Liver (tissue), 9 donors: ENCODE results near the gene DNAH8. TPM values are rescaled to one million over a fixed set of nuclear protein-coding genes. Genes with fewer than 3 reads are reported as not detected.

ENCODE experiments used
- DNase-seq: peaks from one replicate; pipeline ENCODE4 v3.0.0-alpha.2; 2017; ENCODE audit warnings: low spot score
- H3K27ac ChIP-seq, 2 donors: one replicate each; pipeline ENCODE4 v1.7.0; 2013; ENCODE audit warnings: inconsistent platforms in 2 of 2, low read length in 2 of 2, control low read depth in 1 of 2, low read depth in 1 of 2, mild to moderate bottlenecking in 1 of 2
- H3K27me3 ChIP-seq, 4 donors: one replicate each; pipeline versions ENCODE4 v1.6.1 to v1.7.0; 2013; ENCODE audit warnings: low read length in 3 of 4, inconsistent platforms in 1 of 4, mild to moderate bottlenecking in 1 of 4, moderate library complexity in 1 of 4; ENCODE audit not compliant: control insufficient read depth in 4 of 4, insufficient read depth in 4 of 4
- H3K36me3 ChIP-seq, 4 donors: one replicate each; pipeline versions ENCODE4 v1.6.1 to v1.7.0; 2013; ENCODE audit warnings: low read length in 3 of 4, mild to moderate bottlenecking in 3 of 4, low read depth in 1 of 4, moderate library complexity in 1 of 4; ENCODE audit not compliant: control insufficient read depth in 4 of 4, insufficient read depth in 3 of 4
- H3K4me1 ChIP-seq, 4 donors: one replicate each; pipeline versions ENCODE4 v1.6.1 to v1.7.0; 2013; ENCODE audit warnings: low read length in 3 of 4, mild to moderate bottlenecking in 3 of 4, moderate library complexity in 1 of 4; ENCODE audit not compliant: control insufficient read depth in 4 of 4, insufficient read depth in 4 of 4
- H3K4me3 ChIP-seq, 3 donors: one replicate each; pipeline versions ENCODE4 v1.6.1 to v1.7.0; 2013; ENCODE audit warnings: low read length in 3 of 3, control low read depth in 1 of 3, low read depth in 1 of 3, mild to moderate bottlenecking in 1 of 3
- H3K9ac ChIP-seq, 2 donors: one replicate each; pipeline ENCODE4 v1.7.0; 2013; ENCODE audit warnings: low read length in 2 of 2, mild to moderate bottlenecking in 2 of 2, moderate library complexity in 2 of 2, control low read depth in 1 of 2, low read depth in 1 of 2
- H3K9me3 ChIP-seq, 4 donors: one replicate each; pipeline versions ENCODE4 v1.6.1 to v1.7.0; 2013; ENCODE audit warnings: low read length in 3 of 4; ENCODE audit not compliant: control insufficient read depth in 4 of 4
- CTCF ChIP-seq: fragments of 150-350 bp; IDR thresholded peaks from 2 replicates; pipeline ENCODE4 v1.5.1; 2017; ENCODE audit warnings: improper control_type of control experiment, low read depth, low read length; ENCODE audit not compliant: missing input control
- EGR1 ChIP-seq, 2 donors: IDR thresholded peaks; 2 replicates each; pipeline ENCODE4 v1.6.1; 2016 to 2018; ENCODE audit warnings: antibody characterized with exemption in 2 of 2, low read depth in 2 of 2
- FOXA1 ChIP-seq: IDR thresholded peaks from 2 replicates; pipeline ENCODE4 v1.6.1; 2016; ENCODE audit warnings: antibody characterized with exemption
- FOXA2 ChIP-seq: IDR thresholded peaks from 2 replicates; pipeline ENCODE4 v1.6.1; 2016; ENCODE audit warnings: antibody characterized with exemption
- GABPA ChIP-seq, 2 donors: IDR thresholded peaks in 1 of 2; conservative IDR thresholded peaks in 1 of 2; 2 replicates each; pipeline ENCODE4 v1.6.1; 2016; ENCODE audit warnings: antibody characterized with exemption in 2 of 2, mild to moderate bottlenecking in 1 of 2, moderate library complexity in 1 of 2
- HNF4A ChIP-seq, 2 donors: conservative IDR thresholded peaks; 2 replicates each; pipeline ENCODE4 v1.6.1; 2016; ENCODE audit warnings: antibody characterized with exemption in 2 of 2, mild to moderate bottlenecking in 2 of 2
- HNF4G ChIP-seq: IDR thresholded peaks from 2 replicates; pipeline ENCODE4 v1.6.1; 2016; ENCODE audit warnings: antibody characterized with exemption
- MAX ChIP-seq: IDR thresholded peaks from 2 replicates; pipeline ENCODE4 v1.6.1; 2016; ENCODE audit warnings: antibody characterized with exemption
- NR2F2 ChIP-seq: IDR thresholded peaks from 2 replicates; pipeline ENCODE4 v1.6.1; 2016; ENCODE audit warnings: antibody characterized with exemption
- RAD21 ChIP-seq, 2 donors: IDR thresholded peaks; 2 replicates each; pipeline ENCODE4 v1.6.1; 2016; ENCODE audit warnings: antibody characterized with exemption in 2 of 2, mild to moderate bottlenecking in 2 of 2
- REST ChIP-seq: IDR thresholded peaks from 2 replicates; pipeline ENCODE4 v1.6.1; 2016; ENCODE audit warnings: antibody characterized with exemption, mild to moderate bottlenecking
- SP1 ChIP-seq: IDR thresholded peaks from 2 replicates; pipeline ENCODE4 v1.6.1; 2018; ENCODE audit warnings: antibody characterized with exemption, mild to moderate bottlenecking
- TAF1 ChIP-seq: conservative IDR thresholded peaks from 2 replicates; pipeline ENCODE4 v1.6.1; 2016; ENCODE audit warnings: antibody characterized with exemption, mild to moderate bottlenecking
- YY1 ChIP-seq: IDR thresholded peaks from 2 replicates; pipeline ENCODE4 v1.6.1; 2016; ENCODE audit warnings: antibody characterized with exemption, mild to moderate bottlenecking
- ZBTB33 ChIP-seq: IDR thresholded peaks from 2 replicates; pipeline ENCODE4 v1.6.1; 2016; ENCODE audit warnings: antibody characterized with exemption
- WGBS: extraction: QIAGEN DNeasy Blood & Tissue Kit; methylation state at CpG from one replicate; pipeline ENCODE4 v1.1.7; 2013; 5-methylcytosine and 5-hydroxymethylcytosine counted together
- polyA plus RNA-seq, 2 donors: library from polyadenylated mRNA; stranded (reverse) in 1 of 2; unstranded in 1 of 2; fragments of 200-250 nt in 1 of 2; fragments of >200 nt in 1 of 2; fragmentation: Nextera tagmentation in 1 of 2; extraction: Ambion mirVana in 1 of 2; gene quantifications; one replicate each; pipeline versions ENCODE4 v1.2.1 to v1.2.3, GENCODE V29; 2013 to 2015
- total RNA-seq, 2 donors: library from RNA; depleted of rRNA; stranded (reverse); fragments of >200 nt; gene quantifications; one replicate each; pipeline ENCODE4 v1.2.3, GENCODE V29; 2014
- TF ChIP-seq, protein P1 (sequence below): IDR thresholded peaks from 2 replicates; pipeline ENCODE4 v1.6.1; 2016; ENCODE audit warnings: antibody characterized with exemption
- donor health status: healthy.
- donor health status: healthy.
- donor health status: healthy.
- donor health status: healthy.
- donor health status: healthy.

Gene DNAH8
- total and polyA plus RNA-seq, 4 donors, result under 0.01 to 0.05 TPM; not detected in 2

- no peak for TF ChIP-seq GABPA (IDR thresholded peaks at IDR 0.05 in 1 of 2, conservative IDR thresholded peaks at IDR 0.05 in 1 of 2)
- TF ChIP-seq EGR1 (IDR thresholded peaks at IDR 0.05; ENCODE audit: low read depth in 2 of 2), result no peak
- TF ChIP-seq SP1, result no peak
- TF ChIP-seq YY1, result no peak
- TF ChIP-seq MAX, result no peak
- TF ChIP-seq NR2F2, result no peak
- TF ChIP-seq FOXA1, result no peak
- TF ChIP-seq HNF4G, result no peak
- no peak for TF ChIP-seq FOXA2
- TF ChIP-seq REST, result no peak
- TF ChIP-seq ZBTB33, result no peak
- no peak for TF ChIP-seq TAF1
- no peak for TF ChIP-seq RAD21 (IDR thresholded peaks at IDR 0.05)
- no peak overlapping the region for H3K27ac ChIP-seq
- WGBS, result 96% methylated on average over 3 of the region's 3 CpGs
Observed at GRCh38 chr6:38901802-38902522, 186.9 kb downstream of the DNAH8 start.

DNA sequence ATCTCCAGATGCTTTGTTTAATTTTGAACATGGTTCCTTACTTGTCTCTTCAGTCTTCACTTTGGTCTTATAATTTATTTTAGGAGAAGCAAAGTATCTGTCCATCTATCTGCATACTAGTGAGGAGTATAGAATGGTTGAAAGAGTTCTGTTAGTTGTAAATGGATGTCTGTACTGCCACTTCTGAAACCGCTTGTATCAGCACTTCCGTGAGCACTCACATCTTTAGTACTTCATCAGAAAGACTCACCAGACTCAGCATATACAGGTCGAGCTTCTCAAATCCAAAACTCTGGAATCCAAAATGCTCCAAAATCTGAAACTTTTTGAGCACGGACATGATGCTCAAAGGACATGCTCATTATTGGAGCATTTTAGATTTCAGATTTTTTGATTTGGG lies 191.5 kb downstream of the DNAH8 start:
- H3K36me3 ChIP-seq, result no peaks in the 10 kb centered on the region
- DNase-seq, result no peak
- no peaks in the 10 kb centered on the region for H3K27me3 ChIP-seq
- TF ChIP-seq, protein P1, sequence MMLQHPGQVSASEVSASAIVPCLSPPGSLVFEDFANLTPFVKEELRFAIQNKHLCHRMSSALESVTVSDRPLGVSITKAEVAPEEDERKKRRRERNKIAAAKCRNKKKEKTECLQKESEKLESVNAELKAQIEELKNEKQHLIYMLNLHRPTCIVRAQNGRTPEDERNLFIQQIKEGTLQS, result no peak
- TF ChIP-seq HNF4A (conservative IDR thresholded peaks at IDR 0.05) (no peak), CTCF (no peak), EGR1 (IDR thresholded peaks at IDR 0.05; ENCODE audit: low read depth in 2 of 2) (no peak), REST (no peak), FOXA2 (no peak), ZBTB33 (no peak), NR2F2 (no peak)
- H3K9ac ChIP-seq, result no peak overlapping the region
- WGBS, result 92% methylated on average over 4 of the region's 4 CpGs
- H3K27ac ChIP-seq, result no peak overlapping the region
- H3K9me3 ChIP-seq, result no peaks in the 10 kb centered on the region
- no peak overlapping the region for H3K4me3 ChIP-seq
- peaks cover 0 to 9% (median 3%) of the 10 kb centered on the region in 4 donors for H3K4me1 ChIP-seq

More at GRCh38 chr6:38901802-38902522, 186.9 kb downstream of the DNAH8 start:
- Histone ChIP-seq H3K9me3 (no peaks in the 10 kb centered on the region), H3K36me3 (no peaks in the 10 kb centered on the region), H3K4me3 (no peak overlapping the region), H3K27me3 (no peaks in the 10 kb centered on the region), H3K4me1 (no peaks in the 10 kb centered on the region), H3K9ac (no peak overlapping the region)
- no peak for DNase-seq
